Upper lobe of left lung (tissue), 6 donors: Measurements from ENCODE around the gene FXYD6. TPM values are rescaled to one million over a fixed set of nuclear protein-coding genes. Genes with fewer than 3 reads are reported as not detected.

Experiments
- ATAC-seq, 2 donors: fragments of 200-7000 bp; cut with Tn5 transposase; one replicate each; pipeline ENCODE4 v1.9.1; 2022; ENCODE audit warnings: mild to moderate bottlenecking in 2 of 2, moderate library complexity in 2 of 2; ENCODE audit not compliant: low FRiP score in 2 of 2
- DNase-seq, 2 donors: peaks; one replicate each; pipeline ENCODE4 v3.0.0-alpha.2; 2019 to 2020
- H3K27ac ChIP-seq, 4 donors: fragments of 200-600 bp; sonication (generic); one replicate each; pipeline ENCODE4 v1.5.1; 2016 to 2019
- H3K27me3 ChIP-seq, 4 donors: fragments of 200-600 bp; sonication (generic); one replicate each; pipeline ENCODE4 v1.5.1; 2017 to 2019
- H3K36me3 ChIP-seq, 4 donors: fragments of 200-600 bp; sonication (generic); one replicate each; pipeline ENCODE4 v1.5.1; 2016 to 2019
- H3K4me1 ChIP-seq, 4 donors: fragments of 200-600 bp; sonication (generic); one replicate each; pipeline ENCODE4 v1.5.1; 2018 to 2019
- H3K4me3 ChIP-seq, 4 donors: fragments of 200-600 bp; sonication (generic); one replicate each; pipeline ENCODE4 v1.5.1; 2017 to 2019; ENCODE audit warnings: mild to moderate bottlenecking in 2 of 4, moderate library complexity in 1 of 4
- H3K9me3 ChIP-seq, 4 donors: fragments of 200-600 bp; sonication (generic); one replicate each; pipeline ENCODE4 v1.5.1; 2018 to 2019
- EP300 ChIP-seq, 4 donors: sonication (generic); formaldehyde crosslinking; IDR thresholded peaks; one replicate each; pipeline ENCODE4 v1.5.1; 2017; ENCODE audit warnings: antibody characterized with exemption in 4 of 4, control low read depth in 2 of 4
- POLR2A ChIP-seq, 4 donors: fragments of 450-650 bp; IDR thresholded peaks; one replicate each; pipeline ENCODE4 v1.5.1; 2016 to 2017; ENCODE audit warnings: antibody characterized with exemption in 4 of 4, mild to moderate bottlenecking in 2 of 4
- POLR2AphosphoS5 ChIP-seq, 2 donors: sonication (generic); formaldehyde crosslinking; IDR thresholded peaks; one replicate each; pipeline ENCODE4 v1.5.1; 2017; ENCODE audit warnings: antibody characterized with exemption in 2 of 2
- WGBS, 2 donors: methylation state at CpG; one replicate each; pipeline ENCODE4 v1.1.5; 2017 to 2018; 5-methylcytosine and 5-hydroxymethylcytosine counted together
- total RNA-seq, 6 donors: library from RNA; depleted of rRNA in 4 of 6; stranded (reverse); fragments of >200 nt in 4 of 6; gene quantifications; one replicate each; pipeline versions ENCODE4 v1.1.0 to v1.2.1, GENCODE V29; 2016 to 2021
- TF ChIP-seq, protein P1 (sequence below), 6 experiments: fragments of 450-650 bp in 4 of 6; fragments of 200-600 bp in 2 of 6; sonication (generic) in 2 of 6; IDR thresholded peaks; one replicate each; pipeline ENCODE4 v1.5.1; 2016 to 2019; ENCODE audit warnings: antibody characterized with exemption in 6 of 6
- donor health status: DM: no; HTN: no; CAD: no; lungs with moderate emphysema.
- donor health status: DM: no; HTN: yes; CAD: no; lungs with severe emphysema.

FXYD6 gene
- total RNA-seq, 6 donors from 2014 or later = 16.2 to 61.4 (median 33.8) TPM

DNA sequence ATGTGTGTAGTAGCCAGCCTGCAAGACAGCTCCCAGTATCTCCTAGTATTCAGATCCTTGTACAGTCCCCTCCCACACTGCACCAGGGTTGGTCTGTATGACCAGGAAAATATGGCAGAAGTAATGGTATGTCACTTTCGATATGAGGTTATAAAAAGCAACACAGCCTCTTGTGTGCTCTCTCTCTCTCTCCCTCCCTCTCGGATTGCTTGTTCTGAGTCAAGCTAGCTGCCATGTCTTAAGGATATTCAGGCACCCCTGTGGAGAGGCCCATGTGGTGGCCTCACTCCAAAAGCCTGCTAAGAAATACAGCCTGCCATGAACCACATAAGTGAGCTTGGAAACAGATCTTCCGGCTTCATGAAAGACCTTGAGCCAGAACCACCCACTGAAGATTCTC is 25.4 kb downstream of the FXYD6 start:
- Histone ChIP-seq H3K27ac (no peak overlapping the region), H3K27me3 (no peaks in the 10 kb centered on the region), H3K9me3 (no peaks in the 10 kb centered on the region), H3K4me1 (peaks cover 0 to 15% (median 5%) of the 10 kb centered on the region in 4 donors), H3K4me3 (no peak overlapping the region), H3K36me3 (no peaks in the 10 kb centered on the region)
- TF ChIP-seq POLR2A (IDR thresholded peaks at IDR 0.05) = no peak
- no peak for TF ChIP-seq EP300 (IDR thresholded peaks at IDR 0.05)
- no peak for TF ChIP-seq POLR2AphosphoS5 (IDR thresholded peaks at IDR 0.05)
- TF ChIP-seq, protein P1, sequence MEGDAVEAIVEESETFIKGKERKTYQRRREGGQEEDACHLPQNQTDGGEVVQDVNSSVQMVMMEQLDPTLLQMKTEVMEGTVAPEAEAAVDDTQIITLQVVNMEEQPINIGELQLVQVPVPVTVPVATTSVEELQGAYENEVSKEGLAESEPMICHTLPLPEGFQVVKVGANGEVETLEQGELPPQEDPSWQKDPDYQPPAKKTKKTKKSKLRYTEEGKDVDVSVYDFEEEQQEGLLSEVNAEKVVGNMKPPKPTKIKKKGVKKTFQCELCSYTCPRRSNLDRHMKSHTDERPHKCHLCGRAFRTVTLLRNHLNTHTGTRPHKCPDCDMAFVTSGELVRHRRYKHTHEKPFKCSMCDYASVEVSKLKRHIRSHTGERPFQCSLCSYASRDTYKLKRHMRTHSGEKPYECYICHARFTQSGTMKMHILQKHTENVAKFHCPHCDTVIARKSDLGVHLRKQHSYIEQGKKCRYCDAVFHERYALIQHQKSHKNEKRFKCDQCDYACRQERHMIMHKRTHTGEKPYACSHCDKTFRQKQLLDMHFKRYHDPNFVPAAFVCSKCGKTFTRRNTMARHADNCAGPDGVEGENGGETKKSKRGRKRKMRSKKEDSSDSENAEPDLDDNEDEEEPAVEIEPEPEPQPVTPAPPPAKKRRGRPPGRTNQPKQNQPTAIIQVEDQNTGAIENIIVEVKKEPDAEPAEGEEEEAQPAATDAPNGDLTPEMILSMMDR (IDR thresholded peaks at IDR 0.05) = no peak
- no peak for ATAC-seq
- 61 to 65% methylated on average over 3 of the region's 3 CpGs for WGBS, 2 donors
- no peak for DNase-seq

DNA sequence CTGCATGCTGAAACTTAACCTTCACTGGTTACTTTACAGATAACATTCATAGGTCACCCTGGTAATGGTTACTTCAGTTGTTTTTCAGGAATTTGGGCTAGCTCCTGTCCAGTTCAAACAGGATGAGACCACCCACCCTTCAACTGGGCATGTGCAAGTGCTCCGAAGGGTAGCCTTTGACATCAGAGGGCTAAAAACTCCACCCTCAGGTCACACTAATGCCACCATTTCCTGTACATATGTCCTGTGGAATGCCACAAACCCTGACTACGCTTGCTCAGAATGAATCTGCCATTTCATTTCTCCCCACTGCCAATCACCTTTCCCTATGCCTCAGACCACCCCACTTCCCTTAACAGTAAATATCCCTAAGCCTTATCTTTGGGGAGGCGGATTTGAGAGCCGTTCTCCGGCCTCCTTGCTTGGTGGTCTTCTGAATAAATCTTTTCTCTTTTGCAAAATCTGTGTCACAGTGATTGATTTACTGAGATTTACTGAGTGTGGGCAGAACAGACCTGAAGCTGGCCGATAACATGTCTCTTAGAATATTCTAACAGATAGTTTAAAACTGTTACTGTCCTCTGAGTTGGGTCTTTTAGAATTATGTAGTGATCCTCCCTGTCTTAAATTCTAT is 26.6 kb downstream of the FXYD6 start:
- WGBS, 2 donors = 67 to 72% methylated on average over 6 of the region's 6 CpGs
- no peaks in the 10 kb centered on the region for H3K9me3 ChIP-seq
- no peaks in the 10 kb centered on the region for H3K36me3 ChIP-seq
- no peak for TF ChIP-seq POLR2AphosphoS5 (IDR thresholded peaks at IDR 0.05)
- H3K27me3 ChIP-seq = no peaks in the 10 kb centered on the region
- H3K4me3 ChIP-seq = no peak overlapping the region
- ATAC-seq (no peak), DNase-seq (no peak)
- peaks cover 0 to 5% (median 0%) of the 10 kb centered on the region in 4 donors for H3K4me1 ChIP-seq
- H3K27ac ChIP-seq = no peak overlapping the region

DNA sequence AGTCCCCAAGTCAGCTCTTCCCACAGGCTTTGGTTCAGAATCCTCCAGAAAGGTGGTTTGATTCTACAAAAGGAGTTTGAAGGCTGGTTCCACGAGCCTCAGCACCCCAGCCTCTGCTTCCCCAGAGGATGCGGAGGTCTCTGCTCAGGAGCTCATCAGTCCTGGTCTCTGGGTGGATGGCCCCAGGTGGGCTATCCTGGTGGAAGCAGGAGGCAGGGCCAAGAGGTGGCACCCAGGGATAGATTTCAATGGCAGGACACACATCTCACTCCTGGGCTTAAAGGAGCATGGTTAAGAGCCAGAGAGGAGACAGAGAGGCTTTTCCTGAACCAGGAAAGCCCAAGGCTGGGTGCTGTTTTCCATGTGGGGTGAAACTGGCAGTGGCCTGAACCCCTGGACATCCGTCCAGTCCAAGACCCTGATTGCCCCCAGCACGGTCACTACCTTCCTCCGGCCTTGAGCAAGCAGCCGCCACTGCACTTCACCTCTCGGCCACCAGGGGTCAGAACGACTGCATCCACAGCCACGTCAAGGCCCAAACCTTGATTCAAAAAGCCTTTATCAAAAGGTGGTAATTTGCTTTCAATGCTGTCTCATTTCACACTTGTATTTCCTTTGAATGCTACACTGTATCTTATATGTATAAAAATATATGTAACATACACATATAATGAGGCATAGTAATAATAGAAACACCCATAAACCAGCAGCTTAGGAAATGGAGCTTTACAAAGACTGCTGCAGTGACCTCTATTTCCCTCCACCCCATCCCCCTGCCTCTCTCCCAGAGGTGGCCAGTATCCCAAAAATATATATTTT is 32.6 kb downstream of the FXYD6 start:
- 0 to 22% methylated on average over 7 to 9 of the region's 9 CpGs for WGBS, 2 donors
- Histone ChIP-seq H3K27me3 (no peaks in the 10 kb centered on the region), H3K4me1 (peaks cover 0 to 8% (median 7%) of the 10 kb centered on the region in 4 donors), H3K36me3 (peaks cover 0 to 17% (median 0%) of the 10 kb centered on the region in 4 donors), H3K4me3 (no peak overlapping the region), H3K27ac (peak overlapping the region in 1 of 4 donors; percentile 14), H3K9me3 (no peaks in the 10 kb centered on the region)
- DNase-seq (peak; percentile 81 to 82), ATAC-seq (peak; percentile 70 to 83)
- TF ChIP-seq EP300 (IDR thresholded peaks at IDR 0.05) (no peak), POLR2A (IDR thresholded peaks at IDR 0.05) (no peak)
- TF ChIP-seq, protein P1 (IDR thresholded peaks at IDR 0.05) = peak; percentile 96 to 99 (median 98)

DNA sequence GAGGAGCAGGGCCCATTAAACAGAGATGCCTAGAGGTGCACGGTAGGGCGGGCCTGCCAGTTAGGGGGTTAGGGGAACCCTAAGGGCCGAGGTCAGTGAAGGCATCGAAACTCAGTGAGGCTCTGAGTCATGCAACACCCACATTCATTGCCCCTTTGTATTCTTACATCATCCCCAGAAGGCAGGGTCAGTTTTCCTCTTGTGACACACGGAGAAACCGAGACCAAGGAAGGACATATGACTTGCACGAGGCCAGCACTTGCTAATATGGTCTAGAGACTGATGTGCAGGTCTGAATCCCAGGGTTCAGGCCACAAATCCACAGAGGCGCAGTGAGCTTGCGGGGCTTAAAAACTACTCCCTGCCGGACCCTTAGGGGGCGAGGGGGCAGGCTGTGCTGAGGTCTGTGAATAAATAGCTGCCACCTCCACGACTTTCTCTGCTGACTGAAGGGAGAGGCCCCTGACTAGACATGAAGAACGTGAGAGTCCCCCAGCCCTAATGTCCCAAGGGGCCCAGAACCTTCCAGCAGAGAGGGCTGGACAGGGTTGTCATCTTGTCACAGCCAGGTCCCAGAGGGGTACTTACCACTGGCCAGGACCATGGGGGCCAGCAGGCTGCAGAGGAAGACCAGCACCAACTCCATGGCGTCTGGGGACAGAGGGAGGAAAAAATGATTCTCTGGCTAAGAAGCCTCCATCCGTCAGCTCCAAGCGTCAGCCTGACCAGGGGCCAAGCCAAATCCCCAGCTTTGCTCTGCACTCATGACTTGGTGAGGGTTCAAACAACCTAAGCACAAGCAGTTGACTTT is 34.1 kb downstream of the FXYD6 start:
- Histone ChIP-seq H3K36me3 (peaks cover 0 to 26% (median 0%) of the 10 kb centered on the region in 4 donors), H3K9me3 (no peaks in the 10 kb centered on the region), H3K27me3 (no peaks in the 10 kb centered on the region), H3K4me3 (no peak overlapping the region), H3K4me1 (peaks cover 0 to 8% (median 7%) of the 10 kb centered on the region in 4 donors), H3K27ac (peak overlapping the region in 2 of 4 donors; percentile 53 to 74)
- 67 to 83% methylated on average over 11 to 16 of the region's 16 CpGs for WGBS, 2 donors
- TF ChIP-seq EP300 (IDR thresholded peaks at IDR 0.05) (peak in 1 of 4 donors; percentile 74), POLR2AphosphoS5 (IDR thresholded peaks at IDR 0.05) (peak; percentile 21 to 29), POLR2A (IDR thresholded peaks at IDR 0.05) (no peak)
- TF ChIP-seq, protein P1 (IDR thresholded peaks at IDR 0.05) = no peak
- DNase-seq (peak in 1 of 2 donors; percentile 72), ATAC-seq (peak; percentile 40 to 76)
